Measurements from ENCODE around the gene CAPN8.

CAPN8 gene

GRCh38 chr1:223514644-223515043, 150.9 kb downstream of the CAPN8 start:
- TF ChIP-seq CTCF (IDR thresholded peaks at IDR 0.05; ENCODE audit: low read depth, low read length, missing control alignments) = no peak
- no peak for DNase-seq (ENCODE audit: low read depth)
- H3K4me3 ChIP-seq (ENCODE audit: low read depth, low read length) = no peak overlapping the region

- no peak for TF ChIP-seq CTCF (IDR thresholded peaks at IDR 0.05; ENCODE audit: low read depth, low read length, missing control alignments)
- no peak for DNase-seq (ENCODE audit: low read depth)
- no peak overlapping the region for H3K4me3 ChIP-seq (ENCODE audit: low read depth, low read length)
These were observed 152.2 kb downstream of the CAPN8 start for GRCh38 chr1:223513309-223513708.

GRCh38 chr1:223512057-223512456, 153.4 kb downstream of the CAPN8 start:
- no peak for DNase-seq (ENCODE audit: low read depth)
- H3K4me3 ChIP-seq (ENCODE audit: low read depth, low read length) = no peak overlapping the region
- no peak for TF ChIP-seq CTCF (IDR thresholded peaks at IDR 0.05; ENCODE audit: low read depth, low read length, missing control alignments)

- no peak overlapping the region for H3K4me3 ChIP-seq (ENCODE audit: low read depth, low read length)
- no peak for DNase-seq (ENCODE audit: low read depth)
- TF ChIP-seq CTCF (IDR thresholded peaks at IDR 0.05; ENCODE audit: low read depth, low read length, missing control alignments) = no peak
These were observed 156.7 kb downstream of the CAPN8 start for GRCh38 chr1:223508796-223509195.

GRCh38 chr1:223504741-223505140, 160.8 kb downstream of the CAPN8 start:
- no peak for TF ChIP-seq CTCF (IDR thresholded peaks at IDR 0.05; ENCODE audit: low read depth, low read length, missing control alignments)
- H3K4me3 ChIP-seq (ENCODE audit: low read depth, low read length) = no peak overlapping the region
- no peak for DNase-seq (ENCODE audit: low read depth)

- no peak overlapping the region for H3K4me3 ChIP-seq (ENCODE audit: low read depth, low read length)
- DNase-seq (ENCODE audit: low read depth) = no peak
- no peak for TF ChIP-seq CTCF (IDR thresholded peaks at IDR 0.05; ENCODE audit: low read depth, low read length, missing control alignments)
These were observed 162.2 kb downstream of the CAPN8 start for GRCh38 chr1:223503348-223503747.

- no peak for TF ChIP-seq CTCF (IDR thresholded peaks at IDR 0.05; ENCODE audit: low read depth, low read length, missing control alignments)
- H3K4me3 ChIP-seq (ENCODE audit: low read depth, low read length) = no peak overlapping the region
- no peak for DNase-seq (ENCODE audit: low read depth)
These were observed 164.7 kb downstream of the CAPN8 start for GRCh38 chr1:223500560-223501425.
